HK-2 (cell line): ENCODE measurements around the gene GDF11.

Source experiments
- DNase-seq: peaks from one replicate; pipeline ENCODE4 v3.0.0-alpha.2; 2018; ENCODE audit not compliant: unreplicated experiment

Gene GDF11

DNA sequence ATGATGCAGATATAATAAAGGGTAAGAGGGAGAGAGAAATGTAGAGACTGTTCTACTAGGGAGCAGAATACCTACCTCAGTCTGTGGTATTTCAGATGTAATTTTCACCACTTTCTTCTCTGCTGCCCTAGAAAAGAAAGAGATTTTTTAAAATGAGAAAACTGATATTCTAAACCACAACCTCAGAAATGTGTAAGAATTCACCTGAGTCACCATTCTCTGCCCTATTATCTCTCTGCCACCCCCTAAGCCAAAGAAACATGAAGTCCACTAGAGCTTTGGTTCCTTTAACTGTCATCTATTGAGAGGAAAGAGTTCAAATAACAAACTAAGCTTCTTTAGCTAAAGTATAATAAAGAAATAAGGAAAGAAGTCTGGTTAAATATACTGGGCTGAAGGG, 53.0 kb downstream of the GDF11 start:
- no peak for DNase-seq

DNA sequence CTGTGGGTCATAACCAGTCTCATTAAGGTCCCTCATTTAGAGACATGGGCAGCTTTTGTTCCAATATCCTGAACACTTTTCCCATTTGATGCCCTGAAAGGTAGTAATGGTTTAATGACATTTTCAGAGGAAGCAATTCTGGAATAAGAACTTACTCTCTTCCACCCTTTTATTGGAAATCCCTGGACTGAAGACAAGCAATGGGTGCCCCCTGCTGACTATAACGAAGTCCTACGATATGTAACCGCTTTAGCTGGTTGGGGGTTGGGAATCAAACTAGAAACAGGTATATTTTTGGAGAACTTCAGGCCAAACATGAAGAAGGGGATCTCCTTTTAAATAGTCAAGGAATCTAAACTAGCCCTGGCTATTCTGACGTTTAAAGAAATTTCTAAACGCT, 54.1 kb downstream of the GDF11 start:
- DNase-seq, result no peak

DNA sequence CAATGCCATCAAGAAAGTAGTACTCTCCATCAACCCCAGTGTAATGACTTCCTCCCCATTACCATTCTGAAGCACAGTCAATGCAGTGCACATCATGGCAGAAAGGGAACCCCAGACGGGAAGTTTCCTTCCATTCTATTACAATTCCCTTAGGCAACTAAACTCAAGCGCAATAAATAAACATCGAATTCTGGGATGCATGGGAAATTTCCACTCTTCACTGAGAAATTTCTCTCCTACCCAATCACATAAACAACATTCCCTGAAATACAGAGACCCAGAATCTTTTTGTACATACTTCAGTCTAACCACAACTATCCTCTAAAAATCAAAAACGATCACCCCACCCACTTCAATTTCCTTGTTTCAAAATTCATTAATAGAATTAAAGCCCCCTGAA, 54.6 kb downstream of the GDF11 start:
- DNase-seq, result no peak
